Hypothalamus (tissue), 51 donors: ENCODE measurements around the gene ECM1.

Experiments
- DNase-seq, 51 donors: peaks; one replicate each; lab custom pipeline; 2025; lab: John Stamatoyannopoulos, UW

Gene ECM1

DNA sequence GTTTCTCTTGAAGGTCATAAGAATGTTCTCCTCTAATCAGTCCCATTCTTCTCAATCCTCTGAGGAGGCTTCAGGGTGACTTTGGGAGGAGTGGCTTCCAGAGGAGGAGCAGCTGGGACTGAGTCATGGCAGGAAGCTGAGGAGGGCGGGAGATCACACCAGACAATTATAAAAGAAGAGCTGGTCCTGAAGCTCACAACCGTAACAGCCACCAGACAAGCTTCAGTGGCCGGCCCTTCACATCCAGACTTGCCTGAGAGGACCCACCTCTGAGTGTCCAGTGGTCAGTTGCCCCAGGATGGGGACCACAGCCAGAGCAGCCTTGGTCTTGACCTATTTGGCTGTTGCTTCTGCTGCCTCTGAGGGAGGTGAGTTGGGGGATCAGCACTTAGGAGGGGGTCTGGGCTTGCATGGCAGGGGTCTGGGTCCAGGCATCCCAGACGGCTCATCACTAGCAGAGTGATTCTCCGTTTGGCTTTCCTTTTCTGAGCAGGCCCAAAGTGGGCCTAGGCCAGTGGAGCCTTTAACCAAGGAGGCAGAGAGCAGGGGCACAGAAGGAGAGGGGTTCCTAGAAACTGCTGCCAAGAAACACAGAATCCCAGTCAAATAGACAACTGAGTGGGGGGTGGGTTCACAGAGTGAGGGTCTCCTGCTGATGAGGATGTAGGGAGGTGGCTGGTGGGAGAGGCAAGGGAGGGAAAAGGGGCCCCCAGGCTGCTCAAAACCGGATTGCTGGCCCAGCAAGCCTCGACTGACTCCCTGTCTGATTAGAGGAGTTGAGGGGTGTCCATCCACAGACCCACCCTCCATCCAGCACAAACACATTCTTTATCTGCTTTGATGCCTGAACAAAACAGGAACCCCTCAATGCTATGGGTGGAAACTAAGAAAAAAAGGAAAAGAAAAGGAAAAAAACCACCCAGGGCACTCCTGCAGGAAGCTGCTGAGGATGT is at the start of gene ECM1:
TSS of gene ECM1 (plus strand) at position 198 of the 953 bp plus-strand sequence. CDS start at position 299, 101 bp downstream.
- peak in 4 of 51 donors; percentile 3 to 26 (median 8) for DNase-seq

DNA sequence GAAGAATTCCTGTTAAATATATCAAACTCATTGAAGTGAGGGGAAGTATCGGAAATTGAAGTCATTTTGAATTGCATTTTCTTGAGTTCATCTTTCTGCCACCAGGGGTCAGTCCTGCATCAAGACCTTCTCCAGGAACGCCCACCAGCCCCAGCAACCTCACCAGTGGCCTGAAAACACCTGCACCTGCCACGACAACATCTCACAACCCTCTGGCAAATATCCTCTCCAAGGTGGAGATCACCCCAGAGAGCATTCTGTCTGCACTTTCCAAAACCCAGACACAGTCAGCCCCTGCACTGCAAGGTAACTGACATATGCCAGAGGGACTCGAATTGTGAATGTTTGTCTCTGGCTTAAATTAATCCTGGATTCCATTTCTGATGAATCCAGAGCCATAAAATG is 43.5 kb upstream of the ECM1 start:
- peak in 21 of 51 donors; percentile 3 to 58 (median 14) for DNase-seq

DNA sequence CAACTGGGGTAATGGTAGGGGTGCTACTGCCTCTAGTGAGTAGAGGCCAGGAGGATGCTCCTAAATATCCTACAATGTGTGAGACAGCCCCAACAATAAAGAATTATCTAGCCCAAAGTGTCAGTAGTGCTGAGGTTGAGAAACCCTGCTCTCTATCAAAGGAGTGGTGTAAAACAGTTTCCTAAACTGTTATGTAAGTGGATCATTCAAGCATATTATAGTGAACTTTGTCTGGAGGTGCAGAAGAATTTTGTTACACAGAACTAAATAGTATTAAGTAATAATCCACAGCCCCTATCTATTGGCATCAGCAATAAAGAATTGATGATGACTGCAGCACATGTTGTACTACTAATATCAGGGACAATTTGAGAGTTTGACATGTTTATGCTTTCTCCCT is 40.9 kb upstream of the ECM1 start:
- no peak for DNase-seq

DNA sequence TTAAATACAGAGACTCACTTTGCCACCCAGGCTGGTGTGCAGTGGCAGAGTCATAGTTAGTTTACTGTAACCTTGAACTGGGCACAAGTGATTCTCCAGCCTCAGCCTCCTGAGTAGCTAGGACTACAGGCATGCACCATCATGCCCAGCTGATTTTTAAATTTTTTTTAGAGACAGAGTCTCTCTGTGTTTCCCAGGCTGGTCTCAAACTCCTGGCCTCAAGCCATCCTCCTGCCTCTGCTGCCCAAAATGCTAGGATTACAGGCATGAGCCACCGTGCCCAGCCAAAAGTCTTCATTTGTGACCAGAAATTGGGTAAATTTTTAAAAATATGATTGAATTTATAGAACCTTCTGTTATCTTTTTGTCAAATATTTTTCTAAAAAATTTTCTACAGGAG is 38.6 kb upstream of the ECM1 start:
- DNase-seq, result peak in 10 of 51 donors; percentile 3 to 21 (median 11)

DNA sequence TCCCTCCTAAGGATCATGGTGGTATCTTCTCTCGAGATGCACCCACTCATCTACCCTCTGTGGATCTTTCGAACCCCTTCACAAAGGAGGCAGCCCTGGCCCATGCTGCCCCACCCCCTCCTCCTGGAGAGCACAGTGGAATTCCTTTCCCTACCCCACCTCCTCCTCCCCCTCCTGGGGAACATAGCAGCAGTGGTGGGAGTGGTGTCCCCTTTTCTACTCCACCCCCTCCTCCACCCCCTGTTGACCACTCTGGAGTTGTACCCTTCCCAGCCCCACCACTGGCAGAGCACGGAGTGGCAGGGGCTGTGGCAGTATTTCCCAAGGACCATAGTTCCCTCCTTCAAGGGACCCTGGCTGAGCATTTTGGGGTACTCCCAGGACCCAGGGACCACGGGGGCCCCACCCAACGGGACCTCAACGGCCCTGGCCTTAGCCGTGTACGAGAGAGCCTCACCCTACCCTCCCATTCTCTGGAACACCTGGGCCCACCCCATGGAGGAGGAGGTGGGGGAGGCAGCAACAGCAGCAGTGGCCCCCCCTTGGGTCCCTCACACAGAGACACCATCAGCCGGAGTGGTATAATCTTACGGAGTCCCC is 35.2 kb upstream of the ECM1 start:
- no peak for DNase-seq

DNA sequence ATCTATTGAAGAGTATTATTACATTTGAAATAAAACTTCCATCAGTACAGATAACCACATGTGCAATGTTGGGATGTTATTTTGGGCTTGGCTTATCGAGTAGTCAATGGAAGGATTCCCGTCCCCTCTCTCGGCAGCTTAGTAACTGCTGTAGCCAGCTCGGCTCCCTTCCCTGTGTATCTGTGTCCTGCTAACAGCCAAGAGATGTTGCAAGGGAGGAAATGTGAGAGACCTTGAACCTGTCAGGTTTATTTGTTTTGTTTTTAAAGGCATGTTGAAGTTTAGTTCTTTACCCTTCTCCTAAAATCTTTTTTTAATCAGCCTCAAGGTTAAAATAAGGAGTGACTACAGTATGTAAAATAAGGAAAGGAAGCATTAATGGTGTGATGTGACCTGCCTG is 34.2 kb upstream of the ECM1 start:
- DNase-seq, result peak in 3 of 51 donors; percentile 3 to 13 (median 13)

DNA sequence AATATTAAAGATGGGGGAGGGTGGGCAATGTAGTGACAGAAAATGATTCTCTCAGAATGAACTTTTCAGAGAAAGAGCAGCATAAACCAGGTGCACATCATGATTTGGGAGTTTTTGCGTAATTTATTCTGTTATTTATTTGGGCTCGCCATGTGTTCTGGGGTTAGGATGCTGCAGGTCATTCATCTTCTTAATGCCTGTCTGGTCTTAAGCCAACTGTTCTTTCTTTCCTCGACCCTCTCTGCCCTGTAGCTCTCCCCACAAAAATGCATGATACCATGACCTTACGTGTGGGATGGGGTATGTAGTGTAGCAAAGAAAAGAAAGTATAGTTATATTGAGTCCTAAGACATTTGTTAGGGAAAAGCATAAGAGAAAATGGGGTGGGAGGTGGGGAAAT is 33.0 kb upstream of the ECM1 start:
- no peak for DNase-seq

DNA sequence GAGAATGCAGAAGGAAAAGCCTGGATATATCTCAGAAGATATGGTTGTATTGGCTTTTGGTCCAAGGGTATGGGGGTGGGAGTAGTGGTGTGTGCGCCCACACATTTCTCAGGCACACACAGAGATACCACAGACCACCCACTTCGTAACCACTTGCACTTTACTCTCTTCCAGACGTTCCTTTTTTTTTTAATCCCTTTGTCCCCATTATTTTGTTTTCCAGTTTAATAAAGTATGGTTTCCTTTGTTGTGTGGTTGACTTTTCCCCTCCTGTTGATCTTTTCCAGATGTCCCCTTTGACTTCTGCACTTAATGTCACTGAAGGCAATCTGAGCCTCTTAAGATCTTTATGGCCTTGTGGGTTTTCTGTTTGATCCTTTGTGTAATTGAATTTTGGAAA is 31.2 kb upstream of the ECM1 start:
- DNase-seq, result no peak

DNA sequence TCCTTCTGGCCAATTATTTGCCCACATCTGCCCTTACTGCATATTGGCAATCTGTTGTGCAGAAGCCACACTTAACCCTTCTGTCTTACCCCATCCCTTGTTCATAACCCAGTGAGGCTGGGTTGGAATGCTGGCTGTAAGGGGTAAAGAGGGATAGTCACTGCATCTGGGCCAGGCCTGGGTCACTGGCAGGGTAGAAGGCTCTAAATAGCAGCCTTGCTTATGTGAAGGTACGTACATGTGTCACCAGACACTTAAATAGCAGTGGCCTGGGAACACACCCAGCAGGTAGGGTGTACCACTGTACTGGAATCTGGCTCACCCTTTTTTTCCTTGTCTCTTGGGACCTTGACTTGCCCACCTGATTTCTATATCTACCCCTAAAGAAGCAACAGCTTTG is 30.6 kb upstream of the ECM1 start:
- no peak for DNase-seq

DNA sequence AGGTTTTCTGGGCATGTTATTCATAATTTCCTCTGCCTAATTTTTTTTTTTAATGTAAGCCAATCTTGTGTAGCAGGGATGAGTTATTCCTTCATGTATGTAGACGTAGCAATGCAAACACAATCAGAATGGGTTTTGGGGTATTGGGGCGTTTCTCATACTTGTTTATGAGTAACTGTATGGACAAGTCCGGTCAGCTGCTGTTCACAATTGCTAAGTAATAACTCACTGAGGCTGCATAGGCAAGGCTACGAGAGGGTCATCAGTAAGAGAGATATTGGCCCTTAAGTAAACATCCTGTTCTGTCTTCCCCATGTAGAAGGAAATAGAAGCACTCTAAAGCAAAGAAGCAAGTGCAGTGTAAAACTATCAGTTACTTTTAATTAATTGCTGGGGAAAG is 30.2 kb upstream of the ECM1 start:
- DNase-seq, result no peak

DNA sequence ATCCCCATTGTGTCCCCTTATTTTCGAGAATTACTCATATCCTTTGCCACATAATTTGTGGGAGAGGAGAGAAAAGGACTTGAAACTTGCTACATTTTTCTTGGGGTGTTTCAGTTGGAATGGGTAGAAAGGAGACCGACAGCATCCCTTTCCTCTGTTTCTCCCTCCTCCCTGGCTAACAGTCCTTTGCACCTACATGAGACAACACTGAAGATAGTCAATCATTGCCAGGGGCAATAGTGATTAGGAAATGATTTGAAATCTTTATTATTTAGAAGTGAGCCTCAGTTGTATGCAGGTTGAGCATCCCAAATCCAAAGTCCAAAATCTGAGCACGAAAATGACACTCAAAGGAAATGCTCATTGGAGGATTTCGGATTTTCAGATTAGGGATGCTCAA is 28.5 kb upstream of the ECM1 start:
- no peak for DNase-seq

DNA sequence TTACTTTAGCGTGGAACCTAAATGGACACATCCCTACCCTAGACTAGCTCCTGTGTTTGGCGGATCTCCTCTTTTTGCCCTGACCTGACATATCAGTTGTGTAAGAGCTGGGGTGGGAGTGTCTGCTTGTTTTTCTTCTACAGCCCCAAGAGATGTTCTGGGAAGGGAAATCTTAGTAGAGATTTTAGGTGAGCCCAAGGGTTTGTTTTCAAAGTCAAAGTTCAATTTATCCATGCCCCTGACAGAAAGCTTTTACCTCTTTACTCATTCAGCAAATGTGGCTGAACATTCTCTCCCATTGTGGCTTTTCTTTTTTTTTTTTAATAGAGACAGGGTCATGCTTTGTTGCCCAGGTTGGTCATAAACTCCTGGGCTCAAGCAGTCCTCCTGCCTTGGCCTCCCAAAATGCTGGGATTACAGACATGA is 28.0 kb upstream of the ECM1 start:
- DNase-seq, result no peak

DNA sequence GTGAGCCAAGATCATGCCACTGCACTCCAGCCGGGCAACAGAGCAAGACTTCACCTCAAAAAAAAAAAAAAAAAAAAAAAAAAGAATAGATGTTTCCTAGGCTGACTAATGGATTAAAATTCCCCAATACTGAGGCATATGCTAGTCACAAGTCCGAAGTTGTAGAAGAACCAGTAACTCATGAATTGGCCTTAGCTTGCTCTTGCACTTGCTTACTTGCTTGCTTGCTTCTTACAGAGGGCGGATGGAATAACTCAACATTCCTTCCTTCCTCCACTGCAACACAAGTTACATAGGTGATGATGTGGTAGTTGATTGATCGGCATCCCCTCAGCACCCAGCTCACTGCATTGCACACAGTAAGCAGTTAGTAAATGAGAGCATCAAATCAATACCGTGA is 23.5 kb upstream of the ECM1 start:
- no peak for DNase-seq

DNA sequence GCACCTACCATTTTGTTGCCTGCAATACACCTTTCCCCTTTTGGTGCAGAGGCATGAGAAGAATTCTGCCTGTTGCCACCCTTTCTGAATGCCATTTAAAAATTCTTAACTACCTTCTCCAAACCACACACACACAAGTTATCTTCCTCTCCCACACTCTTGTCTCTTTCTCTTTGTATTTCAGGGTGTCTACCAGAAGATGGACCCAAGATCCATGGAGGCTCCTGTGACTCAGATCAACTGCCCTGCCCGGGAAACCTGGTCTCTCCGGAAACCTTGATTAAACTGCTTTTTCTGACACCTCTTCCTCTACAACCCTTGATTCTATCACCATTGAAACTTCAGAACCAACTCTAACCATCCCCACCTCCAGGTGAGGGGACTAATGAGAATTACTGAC is 23.0 kb upstream of the ECM1 start:
- DNase-seq, result no peak

DNA sequence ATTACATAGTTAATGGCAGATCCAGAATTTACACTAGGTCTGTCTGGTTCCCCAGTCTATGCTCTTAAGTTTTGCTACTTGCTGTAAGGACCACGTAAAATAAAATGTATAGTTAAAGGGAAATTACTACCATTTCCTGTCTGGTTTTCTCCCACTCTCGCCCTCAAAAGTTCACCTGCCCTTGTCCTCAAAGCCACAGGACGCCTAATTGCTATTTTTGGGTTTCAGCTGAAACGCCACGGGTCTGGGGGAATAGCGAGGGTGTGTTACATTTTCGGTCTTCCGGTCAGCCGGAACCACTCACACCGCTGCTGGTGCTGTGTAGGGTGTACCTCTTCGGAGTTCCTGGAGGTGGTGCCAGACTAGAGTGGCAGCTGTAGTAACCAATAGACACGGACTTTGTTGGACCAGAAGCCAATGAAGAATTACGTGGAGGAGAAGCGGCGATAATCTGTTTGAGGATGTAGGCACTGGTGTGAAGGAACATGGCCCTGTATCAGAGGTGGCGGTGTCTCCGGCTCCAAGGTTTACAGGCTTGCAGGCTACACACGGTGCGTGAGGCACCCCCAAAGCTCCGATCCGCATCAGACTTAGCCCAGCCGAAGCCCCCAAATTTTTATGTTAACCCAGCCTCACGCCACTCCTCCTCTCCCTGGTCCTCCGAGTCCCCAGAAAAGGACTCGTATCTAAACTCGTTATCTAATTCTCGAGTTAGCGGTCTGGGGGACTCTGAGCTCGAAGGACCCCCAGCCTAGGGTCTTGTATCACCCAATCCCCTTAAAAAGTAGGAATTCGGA is 20.7 kb upstream of the ECM1 start, which contains the start of gene TARS2:
TSS of gene TARS2 (plus strand) at position 454 of the 797 bp plus-strand sequence. CDS start at position 486, 32 bp downstream.
- peak in 50 of 51 donors; percentile 12 to 95 (median 84) for DNase-seq

DNA sequence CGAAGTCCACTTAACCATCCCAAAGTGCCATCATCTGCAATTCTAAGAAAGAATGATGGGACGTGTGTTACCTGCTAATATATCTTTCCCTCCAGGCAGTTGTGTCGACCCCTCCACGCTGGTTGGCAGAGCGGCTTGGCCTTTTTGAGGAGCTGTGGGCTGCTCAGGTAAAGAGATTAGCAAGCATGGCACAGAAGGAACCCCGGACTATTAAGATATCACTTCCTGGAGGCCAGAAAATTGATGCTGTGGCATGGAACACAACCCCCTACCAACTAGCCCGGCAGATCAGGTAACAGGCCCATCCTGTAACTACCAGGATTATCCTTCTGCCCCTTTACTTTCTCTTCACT is 20.2 kb upstream of the ECM1 start:
- DNase-seq, result peak in 1 of 51 donors; percentile 32

DNA sequence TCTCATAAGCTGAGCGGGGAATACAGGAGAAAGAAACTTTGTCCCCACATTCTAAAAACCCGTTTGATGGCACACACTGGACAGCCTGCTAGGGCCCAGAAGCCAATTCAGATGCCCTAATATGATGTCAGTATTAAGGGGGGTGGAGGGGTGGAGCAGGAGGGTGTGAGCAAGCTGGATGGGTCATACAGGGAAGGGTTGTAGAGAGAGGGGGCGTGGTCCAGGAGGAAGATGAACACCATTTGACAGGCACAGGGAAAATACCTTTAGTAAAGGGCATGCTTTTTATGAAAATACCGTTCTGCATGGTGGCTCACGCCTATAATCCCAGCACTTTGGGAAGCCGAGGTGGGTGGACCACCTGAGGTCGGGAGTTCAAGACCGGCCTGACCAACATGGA is 14.7 kb upstream of the ECM1 start:
- no peak for DNase-seq

DNA sequence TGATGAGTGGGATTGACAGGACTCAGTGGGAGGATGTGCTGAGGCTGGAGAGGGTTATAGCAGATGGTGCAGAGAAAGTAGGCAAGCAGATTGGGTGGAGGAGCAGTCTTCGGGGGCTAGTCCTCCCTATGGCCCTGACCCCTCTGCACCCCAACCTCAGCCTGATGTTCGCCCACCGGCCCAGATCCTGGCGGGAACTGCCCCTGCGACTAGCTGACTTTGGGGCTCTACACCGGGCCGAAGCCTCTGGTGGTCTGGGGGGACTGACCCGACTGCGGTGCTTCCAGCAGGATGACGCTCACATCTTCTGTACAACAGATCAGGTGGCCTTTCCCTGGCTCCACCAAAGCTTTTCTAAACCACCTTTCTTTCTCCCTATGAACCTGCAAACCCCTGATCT is 9.6 kb upstream of the ECM1 start:
- no peak for DNase-seq

DNA sequence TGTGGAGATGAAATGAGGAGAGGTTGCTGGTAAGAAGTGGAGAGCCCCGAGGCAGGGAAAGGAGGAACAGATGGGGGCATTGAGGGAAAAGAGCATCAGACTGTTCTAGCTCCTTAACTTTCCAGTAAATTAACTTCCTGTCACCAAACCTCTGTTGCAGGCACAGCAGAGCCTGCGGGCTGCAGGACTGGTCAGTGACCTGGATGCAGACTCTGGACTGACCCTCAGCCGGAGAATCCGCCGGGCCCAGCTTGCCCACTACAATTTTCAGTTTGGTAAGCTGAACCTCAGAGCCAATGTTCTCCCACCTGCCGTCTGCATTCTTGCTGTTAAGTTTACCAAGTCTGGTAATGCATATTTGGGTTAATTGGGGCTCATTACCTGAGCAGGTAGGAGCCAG is 2.5 kb upstream of the ECM1 start:
- DNase-seq, result no peak

DNA sequence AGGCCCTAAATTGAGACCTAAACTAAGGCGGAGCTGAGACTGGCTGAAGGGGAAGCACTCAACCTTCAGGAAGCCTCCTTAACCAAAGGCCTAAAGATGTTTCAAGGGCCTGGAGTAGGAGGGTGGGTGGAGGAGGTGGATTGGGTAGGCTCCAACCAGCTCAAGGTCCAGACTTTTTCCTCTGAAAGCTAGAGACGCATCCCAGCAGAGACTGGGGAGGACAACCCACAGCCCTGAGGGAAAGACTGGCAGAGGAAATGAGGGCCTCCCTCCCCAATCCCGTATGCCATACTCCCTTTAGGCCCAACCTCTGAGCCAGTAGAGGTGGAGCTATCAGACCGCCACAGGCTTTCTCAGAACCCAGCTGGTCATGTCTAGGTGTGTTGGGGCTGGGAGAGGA is 1.1 kb downstream of the ECM1 start:
- no peak for DNase-seq

DNA sequence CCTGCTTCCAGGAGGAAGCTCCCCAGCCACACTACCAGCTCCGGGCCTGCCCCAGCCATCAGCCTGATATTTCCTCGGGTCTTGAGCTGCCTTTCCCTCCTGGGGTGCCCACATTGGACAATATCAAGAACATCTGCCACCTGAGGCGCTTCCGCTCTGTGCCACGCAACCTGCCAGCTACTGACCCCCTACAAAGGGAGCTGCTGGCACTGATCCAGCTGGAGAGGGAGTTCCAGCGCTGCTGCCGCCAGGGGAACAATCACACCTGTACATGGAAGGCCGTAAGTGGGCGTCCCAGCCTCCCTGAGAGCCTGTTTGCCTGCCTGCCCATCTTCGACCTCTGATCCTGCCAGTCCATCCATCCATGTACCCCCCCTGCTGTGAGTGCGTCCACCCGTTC is 3.6 kb downstream of the ECM1 start:
- DNase-seq, result no peak
